Measurements from ENCODE around the gene SGPP2.

The SGPP2 gene

DNA sequence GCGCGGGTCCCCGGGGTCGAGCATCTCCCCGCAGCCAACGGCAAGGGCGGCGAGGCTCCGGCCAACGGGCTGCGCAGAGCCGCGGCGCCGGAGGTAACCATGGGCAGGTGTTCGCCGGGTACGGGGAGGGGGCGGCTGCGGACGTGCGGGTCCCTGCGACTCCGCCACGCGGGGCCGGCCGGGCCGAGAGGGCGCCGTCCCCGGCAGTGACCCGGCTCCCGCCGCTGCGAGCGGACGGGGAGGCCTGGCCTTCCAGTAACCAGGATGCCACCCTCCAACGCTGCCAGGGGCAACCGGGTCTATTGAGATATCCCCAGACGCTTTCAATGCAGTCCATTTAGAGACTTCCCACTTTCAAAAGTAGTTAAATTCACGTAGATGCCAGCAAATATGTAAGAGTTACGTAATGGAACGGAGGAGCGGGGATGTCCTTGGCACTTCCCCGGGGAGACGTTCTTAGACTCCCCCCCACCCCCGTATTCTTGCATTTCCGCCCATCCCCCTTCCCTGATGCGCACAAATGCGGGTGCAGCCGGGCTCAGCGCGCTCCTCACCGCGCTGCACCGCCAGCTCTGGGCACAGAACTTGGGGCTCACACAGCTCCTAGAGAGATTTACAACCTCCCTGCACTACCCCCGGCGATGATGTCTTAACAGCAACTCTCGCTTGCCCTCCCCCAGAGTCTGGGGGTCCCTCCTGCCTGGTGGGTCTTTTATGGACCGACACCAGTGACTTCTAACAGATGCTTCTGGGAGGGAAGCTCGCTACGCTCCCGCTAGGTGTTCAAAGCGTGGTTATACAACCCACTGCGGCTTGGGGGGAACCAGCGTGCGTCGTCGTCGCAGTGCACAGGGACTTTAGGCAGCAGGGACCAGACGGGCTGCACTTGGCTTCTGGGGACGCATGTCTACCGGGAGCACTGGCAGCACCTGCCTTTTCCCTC, 657 bp downstream of the SGPP2 start:
- Histone ChIP-seq H3K4me1 (ENCODE audit: low read length) (peaks cover 8% of the 10 kb centered on the region; the same call in 1 of the 2 replicates), H3K9me2 (replicated peaks; ENCODE audit: insufficient read depth, low read length) (no peaks in the 10 kb centered on the region), H3K4me2 (ENCODE audit: low read depth, low read length) (peak overlapping the region; percentile 77; the same call in 1 of the 2 replicates), H2AFZ (ENCODE audit: low read length) (peak overlapping the region; percentile 42; the same call in 1 of the 2 replicates), H3K79me2 (ENCODE audit: low read length) (no peaks in the 10 kb centered on the region), H3K9me3 (replicated peaks; ENCODE audit: insufficient read depth, low read length) (no peaks in the 10 kb centered on the region), H3F3A (ENCODE audit: insufficient read depth, low read length) (peaks cover 6% of the 10 kb centered on the region; the same call in 1 of the 2 replicates), H3K27me3 (replicated peaks; ENCODE audit: insufficient read depth, low read length) (no peaks in the 10 kb centered on the region), H3K9ac (ENCODE audit: low read length) (no peak overlapping the region), H3K36me3 (replicated peaks; ENCODE audit: insufficient read depth, low read length) (no peaks in the 10 kb centered on the region), H3K4me3 (ENCODE audit: low read length) (peak overlapping the region; percentile 60), H3K27ac (ENCODE audit: low read length) (no peak overlapping the region), H4K20me1 (ENCODE audit: insufficient read depth, low read length) (no peaks in the 10 kb centered on the region)
- DNase-seq, result peak; percentile 14
- TF ChIP-seq, protein P1, sequence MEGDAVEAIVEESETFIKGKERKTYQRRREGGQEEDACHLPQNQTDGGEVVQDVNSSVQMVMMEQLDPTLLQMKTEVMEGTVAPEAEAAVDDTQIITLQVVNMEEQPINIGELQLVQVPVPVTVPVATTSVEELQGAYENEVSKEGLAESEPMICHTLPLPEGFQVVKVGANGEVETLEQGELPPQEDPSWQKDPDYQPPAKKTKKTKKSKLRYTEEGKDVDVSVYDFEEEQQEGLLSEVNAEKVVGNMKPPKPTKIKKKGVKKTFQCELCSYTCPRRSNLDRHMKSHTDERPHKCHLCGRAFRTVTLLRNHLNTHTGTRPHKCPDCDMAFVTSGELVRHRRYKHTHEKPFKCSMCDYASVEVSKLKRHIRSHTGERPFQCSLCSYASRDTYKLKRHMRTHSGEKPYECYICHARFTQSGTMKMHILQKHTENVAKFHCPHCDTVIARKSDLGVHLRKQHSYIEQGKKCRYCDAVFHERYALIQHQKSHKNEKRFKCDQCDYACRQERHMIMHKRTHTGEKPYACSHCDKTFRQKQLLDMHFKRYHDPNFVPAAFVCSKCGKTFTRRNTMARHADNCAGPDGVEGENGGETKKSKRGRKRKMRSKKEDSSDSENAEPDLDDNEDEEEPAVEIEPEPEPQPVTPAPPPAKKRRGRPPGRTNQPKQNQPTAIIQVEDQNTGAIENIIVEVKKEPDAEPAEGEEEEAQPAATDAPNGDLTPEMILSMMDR (IDR thresholded peaks at IDR 0.05; ENCODE audit: low read length), result no peak
- TF ChIP-seq EZH2phosphoT487 (IDR thresholded peaks at IDR 0.05; ENCODE audit: low read length), result no peak
- TF ChIP-seq EZH2 (optimal IDR thresholded peaks at IDR 0.05; ENCODE audit: low read depth, low read length), result no peak

DNA sequence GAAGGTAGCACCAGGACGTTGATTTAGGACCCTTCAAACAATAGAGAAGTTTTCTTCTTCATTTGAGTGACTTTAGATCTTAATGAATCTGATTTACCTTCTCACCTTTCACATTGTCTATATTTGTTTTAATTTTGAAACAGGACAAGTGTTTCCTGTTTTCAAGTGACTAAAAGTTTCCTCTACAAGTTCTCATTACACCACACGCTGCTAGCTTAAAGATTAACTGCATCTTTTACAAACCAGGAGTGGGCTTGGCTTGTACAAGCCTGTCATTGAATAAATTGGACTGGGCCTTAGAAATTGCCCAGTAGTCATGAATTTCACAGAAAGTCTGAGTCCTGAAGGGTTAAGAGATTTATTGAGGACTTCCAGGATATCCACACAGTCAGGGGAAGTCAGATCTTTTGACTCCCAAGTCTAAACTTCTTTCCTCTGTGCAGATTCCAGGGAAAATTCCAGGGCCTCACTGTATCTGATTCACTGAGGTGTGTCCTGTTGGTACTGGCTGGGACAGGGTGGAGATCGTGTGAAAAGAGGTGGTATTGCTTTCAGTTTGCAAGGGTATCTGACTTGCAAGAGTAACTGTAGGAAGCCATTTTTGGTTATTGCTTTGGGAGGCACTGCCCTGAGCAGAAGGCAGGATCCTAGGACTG, 3.4 kb downstream of the SGPP2 start:
- Histone ChIP-seq H4K20me1 (ENCODE audit: insufficient read depth, low read length) (no peaks in the 10 kb centered on the region), H3K4me3 (ENCODE audit: low read length) (no peak overlapping the region), H3K9me3 (replicated peaks; ENCODE audit: insufficient read depth, low read length) (no peaks in the 10 kb centered on the region), H3K27me3 (replicated peaks; ENCODE audit: insufficient read depth, low read length) (no peaks in the 10 kb centered on the region), H2AFZ (ENCODE audit: low read length) (no peak overlapping the region), H3K4me2 (ENCODE audit: low read depth, low read length) (peak overlapping the region; percentile 7; the same call in 1 of the 2 replicates), H3K9ac (ENCODE audit: low read length) (no peak overlapping the region), H3K27ac (ENCODE audit: low read length) (no peak overlapping the region), H3K4me1 (ENCODE audit: low read length) (peaks cover 8% of the 10 kb centered on the region; the same call in 1 of the 2 replicates), H3K36me3 (replicated peaks; ENCODE audit: insufficient read depth, low read length) (no peaks in the 10 kb centered on the region), H3F3A (ENCODE audit: insufficient read depth, low read length) (peaks cover 6% of the 10 kb centered on the region; the same call in 1 of the 2 replicates), H3K79me2 (ENCODE audit: low read length) (no peaks in the 10 kb centered on the region), H3K9me2 (replicated peaks; ENCODE audit: insufficient read depth, low read length) (no peaks in the 10 kb centered on the region)
- TF ChIP-seq, protein P1 (IDR thresholded peaks at IDR 0.05; ENCODE audit: low read length), result no peak
- no peak for TF ChIP-seq EZH2phosphoT487 (IDR thresholded peaks at IDR 0.05; ENCODE audit: low read length)
- no peak for DNase-seq

DNA sequence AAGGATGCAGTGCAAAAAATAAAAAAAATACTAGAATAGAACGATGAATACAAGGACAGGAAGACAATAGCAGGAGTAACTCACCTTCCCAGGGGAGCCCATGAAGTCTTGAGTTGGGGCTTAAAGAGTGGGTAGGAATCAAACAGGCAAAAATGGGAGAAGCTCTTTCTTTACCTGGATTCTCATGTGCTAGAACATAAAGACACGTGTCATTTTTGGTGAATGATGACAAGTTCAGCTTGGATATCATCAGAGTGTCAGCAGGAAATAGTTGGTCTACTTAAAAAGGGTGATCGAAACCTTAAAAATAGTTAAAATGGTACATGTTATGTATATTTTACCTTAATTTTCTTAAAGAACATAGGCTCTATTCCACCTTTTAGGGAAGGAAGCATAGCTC, 5.7 kb downstream of the SGPP2 start:
- Histone ChIP-seq H3K4me1 (ENCODE audit: low read length) (peaks cover 8% of the 10 kb centered on the region; the same call in 1 of the 2 replicates), H3K36me3 (replicated peaks; ENCODE audit: insufficient read depth, low read length) (no peaks in the 10 kb centered on the region), H3K79me2 (ENCODE audit: low read length) (no peaks in the 10 kb centered on the region), H3K9me3 (replicated peaks; ENCODE audit: insufficient read depth, low read length) (no peaks in the 10 kb centered on the region), H3K4me2 (ENCODE audit: low read depth, low read length) (no peak overlapping the region), H3K27me3 (replicated peaks; ENCODE audit: insufficient read depth, low read length) (no peaks in the 10 kb centered on the region), H4K20me1 (ENCODE audit: insufficient read depth, low read length) (no peaks in the 10 kb centered on the region), H3K9ac (ENCODE audit: low read length) (no peak overlapping the region), H3F3A (ENCODE audit: insufficient read depth, low read length) (no peaks in the 10 kb centered on the region), H3K27ac (ENCODE audit: low read length) (no peak overlapping the region), H3K9me2 (replicated peaks; ENCODE audit: insufficient read depth, low read length) (no peaks in the 10 kb centered on the region), H3K4me3 (ENCODE audit: low read length) (no peak overlapping the region), H2AFZ (ENCODE audit: low read length) (no peak overlapping the region)
- no peak for DNase-seq
- TF ChIP-seq EZH2 (optimal IDR thresholded peaks at IDR 0.05; ENCODE audit: low read depth, low read length) (no peak), EZH2phosphoT487 (IDR thresholded peaks at IDR 0.05; ENCODE audit: low read length) (no peak)
- TF ChIP-seq, protein P1 (IDR thresholded peaks at IDR 0.05; ENCODE audit: low read length), result no peak
